Head of caudate nucleus (tissue), 42 donors: ENCODE results near the gene KLK2.

ENCODE experiments used
- DNase-seq, 42 donors: peaks; one replicate each; pipeline versions ENCODE4 v3.0.0 to v3.0.0-alpha.2; 2020 to 2021; ENCODE audit warnings: mixed read lengths in 7 of 42
- intact Hi-C: fragments of 100-400 bp; cut with DNase I; formaldehyde crosslinking; loops from one replicate; pipeline ENCODE4 v1.15.0; 2022

KLK2 gene

GRCh38 chr19:50912102-50912599, 38.9 kb downstream of the KLK2 start:
- DNase-seq: no peak
- intact Hi-C loops: no loop called here

- intact Hi-C loops: no loop called here
- DNase-seq: no peak
Observed at GRCh38 chr19:50912727-50913716, 39.8 kb downstream of the KLK2 start.

DNA sequence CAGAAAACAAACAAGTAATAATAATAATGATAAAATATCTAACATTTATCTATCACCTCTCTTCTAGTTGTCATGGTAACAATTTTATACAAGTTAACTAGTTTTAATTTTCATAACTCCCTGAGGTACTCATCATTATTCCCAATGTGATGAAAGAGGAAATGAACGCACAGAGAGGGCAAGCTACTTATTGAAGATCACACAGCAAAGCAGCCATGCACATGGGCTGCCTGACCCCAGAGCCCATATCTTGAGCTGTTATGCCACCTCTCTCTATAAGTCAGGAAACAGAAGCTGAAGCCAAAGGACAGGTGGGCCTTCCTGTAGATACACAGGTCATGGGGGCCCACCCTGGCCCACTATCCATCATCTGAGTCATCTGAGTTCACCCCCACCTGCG, 42.8 kb downstream of the KLK2 start:
- intact Hi-C loops: no loop called here
- DNase-seq: no peak

DNA sequence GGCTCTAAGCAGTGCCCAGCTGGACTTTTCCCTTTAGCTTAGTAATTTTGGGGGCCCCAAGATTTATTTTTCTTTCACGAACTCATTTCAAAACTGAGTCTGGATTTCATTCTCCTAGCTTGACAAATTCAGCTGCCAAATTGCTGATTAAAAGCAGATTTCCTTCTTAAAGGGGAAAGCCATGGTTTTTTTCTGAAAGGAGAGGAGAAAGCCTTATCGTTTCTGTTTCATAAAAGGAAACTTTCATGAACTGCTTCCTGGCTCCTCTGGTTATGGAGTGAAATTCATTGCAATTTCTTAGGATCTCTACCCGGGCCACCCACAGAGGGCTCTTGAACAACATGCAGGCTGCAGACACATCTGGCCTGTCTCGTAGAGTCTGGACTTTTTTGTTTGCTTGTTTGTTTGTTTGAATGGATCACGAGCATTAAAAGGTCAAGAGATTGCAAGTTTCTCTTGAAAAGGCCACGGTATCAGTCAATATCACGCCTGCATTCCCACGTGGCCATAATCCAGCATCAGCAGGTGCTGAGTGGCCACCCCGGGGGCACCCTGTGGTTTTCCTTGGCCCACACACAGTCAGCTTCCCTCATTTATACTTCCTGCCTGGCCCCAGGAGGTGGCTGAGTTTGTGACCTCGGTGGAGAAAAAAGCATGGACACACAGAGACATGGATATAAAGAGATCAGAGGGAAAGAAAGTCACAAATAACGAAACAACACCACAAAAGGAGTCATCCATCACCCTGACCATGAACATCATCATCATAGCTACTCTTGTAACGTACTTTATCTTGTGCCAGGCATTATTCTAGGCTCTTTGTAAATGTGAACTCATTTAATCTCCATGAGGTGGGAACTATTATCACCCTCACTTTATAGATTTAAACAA, 48.4 kb downstream of the KLK2 start:
- intact Hi-C loops: no loop called here
- no peak for DNase-seq

DNA sequence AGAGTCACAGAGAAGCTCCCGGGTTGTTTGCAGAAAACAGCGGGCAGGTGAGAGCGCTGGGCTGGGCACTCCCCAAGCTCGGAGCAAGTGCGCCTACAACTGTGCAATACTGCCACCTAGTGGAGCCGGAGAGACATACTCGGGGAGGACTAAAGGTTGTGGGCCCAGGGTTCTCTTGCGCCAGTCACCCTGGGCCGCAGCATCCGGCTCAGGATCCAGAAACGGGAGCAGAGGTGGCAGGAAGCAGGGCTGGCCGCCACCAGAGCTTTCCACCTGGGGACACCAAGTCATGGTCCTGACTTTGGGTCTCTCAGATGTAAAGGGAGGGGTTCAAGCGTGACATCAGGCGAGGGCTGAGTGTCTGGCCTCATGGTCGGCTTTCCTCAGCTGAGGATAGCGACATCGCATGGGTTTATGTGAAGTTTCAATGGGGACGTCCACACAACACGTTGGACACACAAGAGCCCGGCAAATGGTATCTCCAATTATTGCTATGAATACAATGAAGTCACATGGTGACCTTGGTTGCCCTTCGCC, 49.1 kb downstream of the KLK2 start:
- intact Hi-C loops: no loop called here
- peak; percentile 49 to 91 (median 78) for DNase-seq

DNA sequence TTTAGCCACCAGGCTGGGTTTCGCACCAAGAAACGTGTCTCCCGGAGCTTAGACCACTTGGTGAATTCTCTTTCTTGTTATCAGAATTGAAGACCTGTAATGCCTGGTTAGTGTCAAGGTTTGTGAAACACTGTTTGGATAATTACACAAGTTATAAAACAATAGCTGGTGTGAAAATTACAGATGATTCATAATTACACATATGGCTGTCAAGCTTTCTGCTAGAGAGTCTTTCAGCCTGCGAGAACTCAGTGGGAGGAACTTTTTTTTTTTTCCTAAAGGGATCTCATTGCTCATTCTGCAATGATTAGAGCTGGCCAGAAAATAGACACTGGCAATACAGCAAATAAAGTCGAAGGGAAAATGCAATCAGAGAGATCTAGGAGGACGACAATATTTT, 51.3 kb downstream of the KLK2 start:
- intact Hi-C loops: no loop called here
- no peak for DNase-seq

DNA sequence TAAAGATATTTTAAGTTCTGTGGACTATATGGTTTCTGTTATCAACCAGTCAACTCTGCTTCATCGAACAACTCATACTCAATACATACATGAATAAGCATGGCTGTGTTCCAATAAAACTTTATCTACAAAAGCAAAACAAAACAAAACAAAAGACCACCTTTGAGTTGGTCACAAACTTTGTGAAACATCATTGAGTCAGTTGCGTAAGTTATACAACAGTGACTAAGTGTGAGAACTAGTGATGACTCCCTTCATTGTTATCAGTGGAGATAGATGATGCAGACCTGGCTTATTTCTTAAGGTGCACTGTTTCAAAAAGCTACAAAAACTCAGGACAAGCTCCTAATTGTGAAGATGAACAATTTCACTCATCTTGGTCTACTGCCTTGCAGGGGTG, 52.5 kb downstream of the KLK2 start:
- no peak for DNase-seq
- intact Hi-C loops: no loop called here

- DNase-seq: no peak
- intact Hi-C loops: no loop called here
Observed at GRCh38 chr19:50926144-50926543, 52.9 kb downstream of the KLK2 start.

- intact Hi-C loops: no loop called here
- DNase-seq: no peak
Observed at GRCh38 chr19:50928831-50929230, 55.6 kb downstream of the KLK2 start.
